Sigmoid colon (tissue), 7 donors: Measurements from ENCODE around the gene NFIC. TPM values are rescaled to one million over a fixed set of nuclear protein-coding genes. Genes with fewer than 3 reads are reported as not detected.
A peak's percentile ranks its signal among the peaks of the same experiment; 100 is the strongest.

Experiments used
- DNase-seq: peaks from one replicate; pipeline ENCODE4 v3.0.0-alpha.2; 2019
- H3K27ac ChIP-seq, 4 donors: fragments of 200-600 bp; sonication (generic); one replicate each; pipeline ENCODE4 v1.5.1; 2016 to 2019; ENCODE audit warnings: mild to moderate bottlenecking in 1 of 4
- H3K27me3 ChIP-seq, 3 donors: fragments of 200-600 bp; sonication (generic); one replicate each; pipeline ENCODE4 v1.5.1; 2019; ENCODE audit warnings: mild to moderate bottlenecking in 1 of 3
- H3K36me3 ChIP-seq, 4 donors: fragments of 200-600 bp; sonication (generic); one replicate each; pipeline ENCODE4 v1.5.1; 2016 to 2019
- H3K4me1 ChIP-seq, 4 donors: fragments of 200-600 bp; sonication (generic); one replicate each; pipeline ENCODE4 v1.5.1; 2017 to 2019
- H3K4me3 ChIP-seq, 4 donors: fragments of 200-600 bp; sonication (generic); one replicate each; pipeline ENCODE4 v1.5.1; 2017 to 2019; ENCODE audit warnings: mild to moderate bottlenecking in 2 of 4, moderate library complexity in 1 of 4
- H3K9me3 ChIP-seq, 4 donors: fragments of 200-600 bp in 3 of 4; sonication (generic) in 3 of 4; one replicate each; pipeline versions ENCODE4 v1.5.1 to v1.6.1; 2013 to 2019
- CTCF ChIP-seq, 4 experiments: fragments of 450-650 bp in 3 of 4; fragments of 200-600 bp in 1 of 4; IDR thresholded peaks; one replicate each; pipeline ENCODE4 v1.5.1; 2016 to 2019; ENCODE audit warnings: antibody characterized with exemption in 4 of 4, mild to moderate bottlenecking in 3 of 4, moderate library complexity in 2 of 4
- EP300 ChIP-seq, 4 donors: sonication (generic); formaldehyde crosslinking; IDR thresholded peaks; one replicate each; pipeline ENCODE4 v1.6.1; 2017; ENCODE audit warnings: antibody characterized with exemption in 4 of 4
- POLR2A ChIP-seq, 2 donors: fragments of 450-650 bp; IDR thresholded peaks; one replicate each; pipeline ENCODE4 v1.6.1; 2016; ENCODE audit warnings: antibody characterized with exemption in 2 of 2, mild to moderate bottlenecking in 2 of 2, moderate library complexity in 2 of 2
- POLR2AphosphoS5 ChIP-seq, 4 donors: sonication (generic); formaldehyde crosslinking; IDR thresholded peaks; one replicate each; pipeline ENCODE4 v1.6.1; 2017; ENCODE audit warnings: antibody characterized with exemption in 4 of 4
- WGBS, 2 donors: extraction: QIAGEN DNeasy Blood & Tissue Kit; methylation state at CpG; one replicate each; pipeline ENCODE4 v1.1.7; 2013; 5-methylcytosine and 5-hydroxymethylcytosine counted together
- intact Hi-C: fragments of 100-400 bp; cut with DNase I; formaldehyde crosslinking; loops from one replicate; pipeline ENCODE4 v1.15.1; 2023
- polyA plus RNA-seq, 3 donors: library from polyadenylated mRNA; stranded (reverse); fragments of 200-250 nt; gene quantifications; one replicate each; pipeline ENCODE4 v1.2.3, GENCODE V29; 2013
- total RNA-seq, 4 donors: library from RNA; depleted of rRNA; stranded (reverse); fragments of >200 nt; gene quantifications; one replicate each; pipeline ENCODE4 v1.1.0, GENCODE V29; 2016
- donor health status: healthy with polysubstance abuse.
- donor health status: Bipolar disorder and iron deficiency.
- donor health status: healthy.

The NFIC gene
- total and polyA plus RNA-seq, 7 donors, result 9.0 to 114 (median 63.2) TPM

- WGBS, 2 donors, result 37 to 43% methylated on average over 24 of the region's 24 CpGs
- Histone ChIP-seq H3K27me3 (no peaks in the 10 kb centered on the region), H3K9me3 (no peaks in the 10 kb centered on the region), H3K4me3 (peak overlapping the region; percentile 97 to 100 (median 99)), H3K27ac (peak overlapping the region; percentile 98 to 100 (median 100)), H3K36me3 (no peaks in the 10 kb centered on the region), H3K4me1 (peaks cover 0 to 71% (median 63%) of the 10 kb centered on the region in 4 donors)
- TF ChIP-seq POLR2AphosphoS5 (IDR thresholded peaks at IDR 0.05) (peak in 1 of 4 donors; percentile 7), EP300 (IDR thresholded peaks at IDR 0.05) (no peak)
- intact Hi-C loops, result loop anchor here (2.0 to 5.0 kb wide), 3 partner anchors 41 to 84 kb away; no protein-coding TSS in a partner anchor
- no peak for DNase-seq
These were observed 1.5 kb downstream of the NFIC start for GRCh38 chr19:3367628-3368440.

GRCh38 chr19:3368441-3368795 is 2.0 kb downstream of the NFIC start:
- peak overlapping the region; percentile 98 to 100 (median 100) for H3K27ac ChIP-seq
- DNase-seq, result no peak
- intact Hi-C loops, result loop anchor here (2.0 to 5.0 kb wide), 2 partner anchors 40 to 84 kb away; no protein-coding TSS in a partner anchor
- peak overlapping the region; percentile 97 to 100 (median 99) for H3K4me3 ChIP-seq
- H3K9me3 ChIP-seq, result no peaks in the 10 kb centered on the region
- H3K27me3 ChIP-seq, result no peaks in the 10 kb centered on the region
- no peaks in the 10 kb centered on the region for H3K36me3 ChIP-seq
- peaks cover 0 to 74% (median 68%) of the 10 kb centered on the region in 4 donors for H3K4me1 ChIP-seq
- WGBS, 2 donors, result 55 to 73% methylated on average over 5 of the region's 5 CpGs
- no peak for TF ChIP-seq POLR2A (IDR thresholded peaks at IDR 0.05)
- no peak for TF ChIP-seq EP300 (IDR thresholded peaks at IDR 0.05)
- TF ChIP-seq POLR2AphosphoS5 (IDR thresholded peaks at IDR 0.05), result no peak
- no peak for TF ChIP-seq CTCF (IDR thresholded peaks at IDR 0.05)

DNA sequence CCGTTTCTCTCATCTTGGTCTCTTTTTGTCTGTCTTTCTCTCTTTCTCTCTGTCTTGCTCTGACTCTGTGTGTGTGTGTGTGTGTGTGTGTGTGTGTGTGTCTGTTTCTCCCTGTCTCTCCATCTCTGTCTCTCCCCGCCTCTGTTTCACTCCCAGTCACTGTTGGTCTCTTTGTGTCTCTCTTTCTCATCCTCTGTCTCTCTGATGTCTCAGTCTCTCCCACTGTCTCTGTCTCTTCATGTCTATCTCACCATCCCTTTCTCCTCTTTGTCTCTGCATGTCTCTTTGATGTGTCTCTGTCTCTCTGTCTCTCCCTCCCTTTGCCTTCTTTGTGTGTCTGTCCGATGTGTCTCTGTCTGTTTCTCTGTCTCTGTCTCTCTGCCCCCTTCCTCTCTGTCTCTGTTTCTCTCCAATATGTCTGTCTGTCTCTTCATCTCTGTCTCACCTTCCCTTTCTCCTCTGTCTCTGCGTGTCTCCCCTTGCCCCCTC is 2.5 kb downstream of the NFIC start:
- Histone ChIP-seq H3K36me3 (no peaks in the 10 kb centered on the region), H3K9me3 (no peaks in the 10 kb centered on the region), H3K4me3 (peak overlapping the region; percentile 97 to 100 (median 99)), H3K27me3 (no peaks in the 10 kb centered on the region), H3K4me1 (peaks cover 0 to 79% (median 68%) of the 10 kb centered on the region in 4 donors), H3K27ac (peak overlapping the region; percentile 98 to 100 (median 100))
- no peak for DNase-seq
- TF ChIP-seq POLR2A (IDR thresholded peaks at IDR 0.05), result no peak
- no peak for TF ChIP-seq CTCF (IDR thresholded peaks at IDR 0.05)
- no peak for TF ChIP-seq POLR2AphosphoS5 (IDR thresholded peaks at IDR 0.05)
- TF ChIP-seq EP300 (IDR thresholded peaks at IDR 0.05), result no peak
- intact Hi-C loops, result loop anchor here (2.0 to 5.0 kb wide), 2 partner anchors 40 to 83 kb away; no protein-coding TSS in a partner anchor
- 47 to 69% methylated on average over 4 of the region's 4 CpGs for WGBS, 2 donors

- Histone ChIP-seq H3K4me1 (peaks cover 0 to 80% (median 68%) of the 10 kb centered on the region in 4 donors), H3K27ac (peak overlapping the region; percentile 98 to 100 (median 100)), H3K4me3 (peak overlapping the region; percentile 97 to 100 (median 99)), H3K27me3 (no peaks in the 10 kb centered on the region), H3K36me3 (no peaks in the 10 kb centered on the region), H3K9me3 (no peaks in the 10 kb centered on the region)
- intact Hi-C loops, result loop anchor here (2.0 to 5.0 kb wide), 2 partner anchors 39 to 83 kb away; no protein-coding TSS in a partner anchor
- TF ChIP-seq CTCF (IDR thresholded peaks at IDR 0.05) (peak in 2 of 4 experiments; percentile 10 to 19), POLR2AphosphoS5 (IDR thresholded peaks at IDR 0.05) (peak; percentile 41 to 82 (median 72)), POLR2A (IDR thresholded peaks at IDR 0.05) (peak; percentile 23 to 43), EP300 (IDR thresholded peaks at IDR 0.05) (peak in 2 of 4 donors; percentile 49 to 64)
- WGBS, 2 donors, result 29 to 64% methylated on average over 42 of the region's 42 CpGs
- DNase-seq, result peak; percentile 94
These were observed 3.2 kb downstream of the NFIC start for GRCh38 chr19:3369337-3370213.
